Calu3 (cell line): ENCODE data around the gene CRTC2. TPM values are rescaled to one million over a fixed set of nuclear protein-coding genes. Genes with fewer than 3 reads are reported as not detected.

ENCODE experiments used
- BruUV-seq: library from RNA; stranded (reverse); fragments of 400-500 nt; replicated peaks from 2 replicates; lab custom pipeline; 2021; lab: Mats Ljungman, UMichigan
- CTCF ChIA-PET: fragments of 300-600 bp; sonication (Branson Sonifier 250); formaldehyde crosslinking; loops from one replicate; lab custom pipeline; 2022; ENCODE audit warnings: antibody characterized with exemption; lab: Charles Lee
- DNase-seq: peaks from one replicate; pipeline ENCODE4 v3.0.0; 2022
- H3K27ac Mint-ChIP-seq: one replicate; pipeline ENCODE4 v1.8.0; 2022; ENCODE audit warnings: mixed read lengths; ENCODE audit not compliant: unreplicated experiment
- H3K27me3 Mint-ChIP-seq: one replicate; pipeline ENCODE4 v1.8.0; 2022; ENCODE audit warnings: mixed read lengths; ENCODE audit not compliant: unreplicated experiment
- H3K36me3 Mint-ChIP-seq: one replicate; pipeline ENCODE4 v1.8.0; 2022; ENCODE audit warnings: mild to moderate bottlenecking, moderate library complexity, mixed read lengths; ENCODE audit not compliant: insufficient read depth, unreplicated experiment
- H3K4me1 Mint-ChIP-seq: one replicate; pipeline ENCODE4 v1.8.0; 2022; ENCODE audit warnings: mild to moderate bottlenecking, low read depth, mixed read lengths; ENCODE audit not compliant: unreplicated experiment
- H3K4me3 Mint-ChIP-seq: one replicate; pipeline ENCODE4 v1.8.0; 2022; ENCODE audit warnings: mild to moderate bottlenecking, low read depth, moderate library complexity, mixed read lengths; ENCODE audit not compliant: unreplicated experiment
- H3K9me3 Mint-ChIP-seq: one replicate; pipeline ENCODE4 v1.8.0; 2022; ENCODE audit warnings: low read depth, mixed read lengths; ENCODE audit not compliant: unreplicated experiment
- CTCF ChIP-seq: fragments of 200-600 bp; IDR thresholded peaks from one replicate; pipeline ENCODE4 v1.8.0; 2022; ENCODE audit warnings: antibody characterized with exemption; ENCODE audit not compliant: unreplicated experiment
- intact Hi-C: fragments of 100-400 bp; cut with micrococcal nuclease; formaldehyde crosslinking; loops from one replicate; pipeline ENCODE4 v1.10.0; 2022; ENCODE audit not compliant: unreplicated experiment
- total RNA-seq: library from RNA; stranded (reverse); gene quantifications from 2 replicates; pipeline ENCODE4 v1.2.3, GENCODE V29; 2022

CRTC2 gene
- total RNA-seq, 1 experiment from 2014 or later: 52.1 TPM

DNA sequence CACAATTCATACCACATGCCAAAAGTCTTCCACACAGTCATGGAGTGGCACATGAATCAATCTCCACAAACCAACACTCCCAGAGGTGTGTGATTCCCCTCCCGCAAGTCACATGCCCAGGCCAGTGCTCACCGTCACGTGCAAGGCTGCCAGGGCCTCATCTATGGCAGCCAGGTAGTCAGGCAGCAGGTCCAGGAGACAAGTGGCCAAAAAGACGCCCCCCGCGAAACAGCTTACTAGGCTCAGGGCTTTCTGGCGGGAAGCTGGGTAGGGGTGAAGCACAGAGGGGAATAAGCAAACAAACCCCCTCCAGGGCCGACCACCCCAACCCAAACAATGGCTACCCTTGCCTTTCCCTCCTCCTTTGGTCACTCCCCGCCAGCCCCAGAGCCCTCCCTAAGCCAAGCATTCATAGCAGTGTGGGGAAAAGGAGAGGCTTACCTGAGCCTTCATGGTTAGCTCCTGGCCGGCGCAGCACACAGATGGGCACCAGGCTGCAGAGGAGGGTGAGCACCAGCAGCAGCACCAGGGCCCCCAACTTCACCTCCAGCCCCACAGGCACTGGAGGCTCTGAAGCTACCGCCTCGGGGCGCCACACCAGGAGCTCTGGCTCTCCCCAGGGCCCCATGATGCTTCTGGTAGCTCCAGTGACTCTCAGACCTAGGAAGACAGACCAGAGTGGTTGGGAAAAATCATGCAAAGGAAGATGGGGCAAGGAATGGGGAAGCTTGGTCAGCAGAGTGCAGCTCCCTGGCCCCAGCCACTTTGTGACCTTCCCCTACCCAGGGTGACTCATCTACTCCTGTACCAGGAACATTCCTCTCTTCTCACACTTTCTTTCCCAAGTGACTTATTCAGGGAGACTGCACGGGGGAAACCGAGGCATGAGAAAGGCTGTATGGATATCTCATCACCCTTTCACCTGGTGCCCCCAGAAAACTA lies 3.9 kb upstream of the CRTC2 start:
- Mint-ChIP-seq H3K36me3 (peaks cover 75% of the 10 kb centered on the region), H3K27me3 (no peaks in the 10 kb centered on the region), H3K4me1 (peaks cover 42% of the 10 kb centered on the region), H3K4me3 (peak overlapping the region; percentile 79), H3K27ac (peak overlapping the region; percentile 79), H3K9me3 (no peaks in the 10 kb centered on the region)
- no TSS peak for BruUV-seq
- intact Hi-C loops: no loop called here
- no peak for TF ChIP-seq CTCF
- CTCF ChIA-PET: interaction anchor here (0.7 to 2.3 kb wide), 5 partner anchors 9 to 165 kb away, joined by 3 to 9 read pairs (median 5); partner anchors contain the start of genes DENND4B and RPS27
- DNase-seq: peak; percentile 41

GRCh38 chr1:153961421-153961820 lies 3.0 kb upstream of the CRTC2 start:
- Mint-ChIP-seq H3K27ac (no peak overlapping the region), H3K4me3 (peak overlapping the region; percentile 79), H3K36me3 (peaks cover 67% of the 10 kb centered on the region), H3K27me3 (no peaks in the 10 kb centered on the region), H3K4me1 (peaks cover 50% of the 10 kb centered on the region), H3K9me3 (no peaks in the 10 kb centered on the region)
- TF ChIP-seq CTCF: no peak
- BruUV-seq: no TSS peak
- no peak for DNase-seq
- intact Hi-C loops: no loop called here
- CTCF ChIA-PET: no interaction called here

- Mint-ChIP-seq H3K4me1 (peaks cover 41% of the 10 kb centered on the region), H3K4me3 (no peak overlapping the region)
- CTCF ChIA-PET: no interaction called here
Measured at GRCh38 chr1:153960206-153960605, 1.8 kb upstream of the CRTC2 start.

GRCh38 chr1:153959454-153959853 lies 1.0 kb upstream of the CRTC2 start:
- H3K27me3 Mint-ChIP-seq: no peaks in the 10 kb centered on the region
- no peak for DNase-seq
- H3K36me3 Mint-ChIP-seq: peaks cover 55% of the 10 kb centered on the region
- intact Hi-C loops: no loop called here
- CTCF ChIA-PET: interaction anchor here (1.0 to 3.2 kb wide), 2 partner anchors 8 to 18 kb away, joined by 3 to 16 read pairs; partner anchors contain the start of genes CREB3L4 and JTB
- no peak overlapping the region for H3K4me3 Mint-ChIP-seq
- H3K4me1 Mint-ChIP-seq: peaks cover 39% of the 10 kb centered on the region
- H3K9me3 Mint-ChIP-seq: no peaks in the 10 kb centered on the region
- BruUV-seq: TSS peak; percentile 0
- no peak for TF ChIP-seq CTCF
- H3K27ac Mint-ChIP-seq: no peak overlapping the region

More at GRCh38 chr1:153960206-153960605, 1.8 kb upstream of the CRTC2 start:
- intact Hi-C loops: no loop called here
- TF ChIP-seq CTCF: no peak
- Mint-ChIP-seq H3K36me3 (peaks cover 59% of the 10 kb centered on the region), H3K27ac (no peak overlapping the region), H3K9me3 (no peaks in the 10 kb centered on the region), H3K27me3 (no peaks in the 10 kb centered on the region)
- BruUV-seq: no TSS peak
- no peak for DNase-seq
